RPMI7951 (cell line): Measurements from ENCODE around the gene CCDC127. TPM values are rescaled to one million over a fixed set of nuclear protein-coding genes. Genes with fewer than 3 reads are reported as not detected.
"Not testable (repeated sequence)": the region's sequence is repeated elsewhere in the genome, so short reads cannot be mapped to it uniquely, and the experiment has no call there.

Experiments
- DNase-seq: peaks from one replicate; pipeline ENCODE4 v3.0.0-alpha.2; 2012; ENCODE audit warnings: low read depth
- total RNA-seq: library from RNA; depleted of rRNA; stranded (reverse); fragments of >200 nt; shearing (Covaris generic); gene quantifications from 2 replicates; pipeline ENCODE4 v1.2.3, GENCODE V29; 2014

Gene CCDC127
- total RNA-seq, 1 experiment from 2014 or later = 3.8 TPM

DNA sequence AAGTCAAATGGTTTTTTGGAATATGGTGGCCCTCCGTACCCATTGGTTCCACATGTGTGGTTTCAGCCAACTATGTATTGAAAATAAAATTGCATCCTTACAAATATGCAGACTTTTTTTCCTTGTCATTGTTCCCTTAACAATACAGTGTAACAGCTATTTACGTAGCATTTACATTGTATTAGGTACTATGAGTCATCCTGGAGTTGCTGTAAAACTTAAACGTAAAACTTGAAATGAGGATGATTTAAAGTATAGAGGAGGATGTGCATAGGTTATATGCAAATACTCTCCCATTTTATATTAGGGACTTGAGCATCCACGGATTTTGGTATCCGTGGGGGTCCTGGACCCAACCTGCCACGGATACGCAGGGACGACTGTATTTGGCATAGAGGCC lies 16.5 kb upstream of the CCDC127 start:
- no peak for DNase-seq

DNA sequence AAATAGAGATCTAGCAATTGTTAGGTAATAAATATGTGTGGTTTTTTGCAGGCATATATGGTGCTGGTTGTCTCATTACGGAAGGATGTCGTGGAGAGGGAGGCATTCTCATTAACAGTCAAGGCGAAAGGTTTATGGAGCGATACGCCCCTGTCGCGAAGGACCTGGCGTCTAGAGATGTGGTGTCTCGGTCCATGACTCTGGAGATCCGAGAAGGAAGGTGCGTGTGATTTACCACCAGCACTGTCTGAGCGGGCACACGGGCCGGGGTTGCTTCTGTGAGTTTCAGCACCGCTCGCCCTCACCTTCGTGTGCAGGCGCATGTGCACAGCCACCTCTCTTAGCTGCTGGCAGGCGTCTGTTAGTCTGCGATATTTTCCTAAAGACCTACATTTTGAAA lies 15.5 kb upstream of the CCDC127 start:
- not testable (repeated sequence) for DNase-seq

DNA sequence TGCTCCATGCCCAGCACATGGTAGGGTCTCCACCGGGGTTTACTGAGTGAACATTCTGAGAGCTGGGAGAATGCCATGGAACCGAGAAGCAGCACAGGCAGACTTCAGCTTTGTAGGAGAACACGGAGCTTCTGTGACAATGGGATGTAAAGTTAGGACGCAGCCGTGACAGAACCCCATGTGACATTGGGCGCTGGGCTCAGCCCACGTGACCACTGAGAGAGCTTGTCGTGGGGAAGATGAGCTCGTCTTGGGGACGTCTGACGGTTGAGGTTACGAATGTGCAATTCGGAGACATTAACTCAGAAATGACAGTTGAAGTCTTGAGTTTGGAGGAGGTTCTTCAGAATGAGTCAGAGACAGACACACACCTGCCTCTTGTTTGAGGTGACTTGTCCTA lies 13.7 kb upstream of the CCDC127 start:
- DNase-seq = no peak

DNA sequence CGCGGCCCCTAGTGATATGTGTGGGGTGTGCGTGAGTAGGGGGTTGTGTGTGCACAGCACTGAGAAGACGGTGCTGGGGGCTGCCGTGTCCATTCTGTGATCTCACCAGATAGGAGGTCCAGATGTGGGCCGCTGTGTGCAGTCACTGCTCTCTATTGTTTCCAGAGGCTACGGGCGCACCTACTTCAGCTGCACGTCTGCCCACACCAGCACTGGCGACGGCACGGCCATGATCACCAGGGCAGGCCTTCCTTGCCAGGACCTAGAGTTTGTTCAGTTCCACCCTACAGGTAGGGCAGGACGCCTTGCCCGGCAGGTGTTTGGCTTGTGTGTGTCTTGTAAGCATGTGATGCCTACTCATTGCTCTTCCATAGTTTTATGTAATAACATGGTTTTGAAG lies 12.8 kb upstream of the CCDC127 start:
- DNase-seq = no peak

DNA sequence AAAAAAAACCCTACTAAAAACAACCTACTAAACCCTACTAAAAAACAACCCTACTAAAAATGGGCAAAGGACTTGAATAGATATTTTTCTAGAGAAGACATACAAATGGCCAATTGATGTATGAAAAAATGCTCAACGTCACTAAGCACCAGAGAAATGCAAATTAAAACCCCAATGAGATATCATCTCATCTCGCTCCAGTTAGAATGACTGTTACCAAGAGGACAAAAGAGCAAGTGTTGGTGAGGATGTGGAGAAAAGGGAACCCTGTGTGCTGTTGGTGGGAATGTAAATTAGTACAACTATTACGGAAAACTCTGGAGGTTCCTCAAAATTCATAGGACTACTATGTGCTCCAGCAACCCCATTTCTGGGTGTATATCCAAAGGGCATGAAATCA lies 10.9 kb upstream of the CCDC127 start:
- no peak for DNase-seq

DNA sequence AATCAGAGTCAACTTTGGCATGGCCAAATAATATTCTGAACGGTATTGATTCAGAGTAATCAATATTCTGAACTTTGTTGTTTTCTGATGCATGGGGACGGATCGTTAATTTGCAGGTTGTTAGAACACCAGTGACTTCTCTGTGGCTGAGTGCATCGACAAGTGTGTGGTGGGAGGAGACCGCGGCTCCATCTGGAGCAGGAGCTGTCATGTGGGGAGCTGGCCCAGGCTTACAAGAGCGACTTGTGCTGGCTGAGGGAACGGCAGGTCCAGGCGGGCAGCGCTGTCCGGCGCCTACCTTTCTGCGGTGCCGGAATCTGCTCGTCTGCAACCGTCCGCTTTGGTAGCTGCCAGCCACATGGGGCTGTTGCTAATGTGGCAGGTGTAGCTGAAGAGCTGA lies 9.4 kb upstream of the CCDC127 start:
- not testable (repeated sequence) for DNase-seq

DNA sequence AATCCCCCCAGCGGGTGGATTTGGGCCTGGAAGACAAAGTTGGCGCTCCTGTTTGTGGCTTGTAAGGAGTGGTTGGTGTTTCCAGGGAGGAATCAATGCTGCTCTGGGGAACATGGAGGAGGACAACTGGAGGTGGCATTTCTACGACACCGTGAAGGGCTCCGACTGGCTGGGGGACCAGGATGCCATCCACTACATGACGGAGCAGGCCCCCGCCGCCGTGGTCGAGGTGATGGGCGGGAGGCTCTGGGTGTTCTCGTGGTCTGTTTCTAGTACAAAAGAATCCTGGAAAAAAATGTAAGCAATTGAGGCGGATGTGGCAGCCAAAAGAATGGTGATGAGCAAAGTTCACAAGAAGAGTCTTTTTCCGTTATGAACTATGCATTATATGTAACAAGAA lies 7.4 kb upstream of the CCDC127 start:
- DNase-seq = no peak

DNA sequence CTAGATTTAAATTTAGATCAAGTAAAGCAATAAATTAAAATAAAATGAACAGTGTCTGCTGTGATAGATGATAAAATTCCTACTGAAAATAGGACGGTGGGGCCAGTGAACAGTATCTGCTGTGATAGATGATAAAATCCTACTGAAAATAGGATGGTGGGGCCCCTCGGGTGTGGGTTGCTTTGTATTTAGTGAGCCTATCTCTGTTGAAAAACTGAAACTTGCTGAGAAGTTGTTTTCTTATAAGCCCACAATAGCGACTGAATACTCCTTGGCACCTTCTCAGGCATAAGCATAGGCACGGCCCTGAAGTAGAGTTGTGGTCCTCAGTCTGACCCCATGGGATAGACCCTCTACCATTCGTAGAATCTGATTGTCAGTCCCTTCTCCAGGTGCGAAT lies 5.8 kb upstream of the CCDC127 start:
- no peak for DNase-seq

DNA sequence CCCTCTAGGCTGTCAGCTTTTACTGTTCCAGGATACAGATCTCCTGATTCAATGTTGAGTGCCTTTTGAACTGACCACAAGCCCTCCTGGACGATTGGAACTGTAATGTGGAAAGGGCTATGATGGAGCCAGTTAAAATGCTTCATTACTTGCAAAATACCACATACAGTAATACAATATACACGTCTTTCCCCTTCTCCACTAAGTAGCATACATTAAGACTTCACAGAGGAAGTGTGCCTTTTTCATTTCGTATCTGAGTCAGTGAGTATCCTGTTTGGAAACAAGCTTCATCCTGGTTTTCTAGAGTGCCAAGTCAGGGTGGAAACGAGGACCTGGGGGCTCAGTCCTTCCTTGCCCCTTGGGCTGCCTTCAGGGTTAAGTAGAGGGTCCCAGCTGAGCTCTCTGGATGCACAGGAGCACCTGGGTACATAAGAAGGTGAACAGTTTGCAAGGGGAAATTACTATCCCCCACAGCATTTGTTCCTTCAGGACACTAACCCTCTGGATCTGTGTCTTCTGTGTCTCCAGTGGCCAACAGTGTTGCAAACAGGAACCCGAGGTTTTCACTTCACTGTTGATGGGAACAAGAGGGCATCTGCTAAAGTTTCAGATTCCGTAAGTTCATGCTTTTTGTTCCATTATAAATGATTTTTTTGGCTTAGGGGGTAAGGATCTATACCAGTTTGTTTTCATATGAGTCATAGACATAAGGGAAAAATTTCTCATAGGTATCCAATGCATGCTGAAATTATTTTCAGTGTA lies 5.2 kb upstream of the CCDC127 start:
- not testable (repeated sequence) for DNase-seq

DNA sequence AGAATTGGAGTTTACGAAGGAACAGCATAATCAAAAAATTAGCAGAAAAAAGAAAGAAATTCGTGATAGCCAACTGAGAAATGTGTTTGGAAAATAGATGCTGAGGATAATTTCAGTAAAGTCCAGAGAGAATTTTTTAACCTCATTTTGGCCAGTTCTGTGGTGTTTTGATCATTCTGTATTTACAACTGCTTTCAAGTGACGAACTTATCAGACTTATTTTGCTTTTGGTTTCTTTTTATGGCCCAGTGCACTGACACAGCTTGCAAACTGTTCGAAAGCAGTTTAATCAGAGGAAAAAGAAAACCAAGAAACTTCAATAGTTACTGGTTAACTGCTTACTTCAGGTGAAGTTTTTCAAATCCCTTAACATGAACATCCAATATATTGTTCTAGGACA lies 2.0 kb upstream of the CCDC127 start:
- peak; percentile 24 for DNase-seq

DNA sequence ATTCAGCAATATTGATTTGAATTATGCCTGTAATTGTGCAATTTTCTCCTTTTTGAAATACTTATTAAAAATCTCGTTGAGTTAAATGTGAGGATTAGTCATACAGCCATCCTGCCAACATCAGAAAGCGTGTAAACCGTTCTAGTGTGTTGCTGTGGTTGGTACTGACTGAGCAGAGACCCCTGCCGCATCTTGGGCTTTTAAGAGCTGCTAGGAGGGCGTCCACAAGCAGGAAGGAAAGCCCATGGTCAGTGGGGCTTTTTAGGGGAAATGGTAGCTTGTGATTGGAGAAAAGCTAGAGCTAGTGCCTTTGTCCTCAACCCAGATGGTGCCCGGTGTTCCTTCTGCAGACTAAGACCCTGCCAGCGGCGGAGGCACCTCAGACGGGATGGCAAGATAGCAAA lies 1.5 kb upstream of the CCDC127 start:
- peak; percentile 50 for DNase-seq

DNA sequence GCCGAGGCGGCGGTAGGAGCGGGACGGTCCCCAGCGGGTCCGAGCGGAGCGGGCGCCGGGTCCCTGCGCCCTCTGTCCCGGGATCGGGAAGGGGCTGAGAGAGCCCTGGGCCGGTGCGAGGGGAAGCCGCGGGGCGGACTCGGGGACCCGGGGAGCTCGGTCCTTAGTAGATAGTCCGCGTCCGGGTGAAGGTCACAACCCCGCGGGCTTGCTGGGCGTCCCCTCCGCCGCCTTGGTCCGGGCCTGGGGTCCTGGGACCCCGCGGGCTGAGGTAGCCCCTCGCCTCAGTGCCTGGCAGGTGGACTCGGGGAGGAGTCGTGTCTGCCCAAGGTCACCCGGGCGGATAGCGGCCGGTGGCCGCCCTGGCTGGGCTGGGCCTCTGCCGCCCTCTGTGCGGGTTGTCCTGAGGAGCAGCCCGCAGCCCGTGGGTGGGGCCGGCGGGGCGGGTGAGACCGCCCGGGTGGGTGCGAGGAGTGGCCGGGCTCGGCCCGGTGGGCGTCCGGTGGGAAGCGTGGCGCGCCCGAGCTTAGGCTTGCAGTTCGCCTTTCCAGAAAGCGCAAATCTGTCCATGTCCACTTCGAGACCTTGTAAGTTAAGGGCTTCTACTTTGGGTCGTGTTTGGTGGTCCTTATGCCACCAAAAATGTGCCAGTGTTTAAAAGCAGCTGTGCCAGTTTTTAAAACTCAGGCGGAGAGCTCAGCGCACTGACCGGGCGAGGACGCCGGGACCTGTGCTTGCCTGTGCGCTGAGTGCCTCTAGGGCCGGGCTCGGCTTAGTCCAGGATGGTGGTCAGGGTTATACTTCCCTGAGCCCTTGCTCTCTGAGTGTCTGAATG lies 721 bp upstream of the CCDC127 start:
- DNase-seq = peak; percentile 38

DNA sequence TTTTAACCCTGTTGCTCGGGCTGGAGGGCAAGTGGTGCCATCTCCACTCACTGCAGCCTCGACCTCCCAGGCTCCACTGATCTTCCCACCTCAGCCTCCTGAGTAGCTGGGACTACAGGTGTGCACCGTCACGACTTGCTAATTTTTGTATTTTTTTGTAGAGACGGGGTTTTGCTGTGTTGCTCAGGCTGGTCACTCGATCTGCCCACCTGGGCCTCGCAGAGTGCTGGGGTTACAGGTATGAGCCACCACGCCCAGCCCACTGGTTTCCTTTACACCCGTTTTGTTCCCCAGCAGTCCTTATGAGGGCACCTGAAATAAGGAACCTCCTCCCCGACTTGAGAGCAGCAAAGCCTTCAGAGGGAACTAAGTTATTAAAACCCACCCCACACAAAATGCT lies 1.9 kb downstream of the CCDC127 start:
- DNase-seq = not testable (repeated sequence)

DNA sequence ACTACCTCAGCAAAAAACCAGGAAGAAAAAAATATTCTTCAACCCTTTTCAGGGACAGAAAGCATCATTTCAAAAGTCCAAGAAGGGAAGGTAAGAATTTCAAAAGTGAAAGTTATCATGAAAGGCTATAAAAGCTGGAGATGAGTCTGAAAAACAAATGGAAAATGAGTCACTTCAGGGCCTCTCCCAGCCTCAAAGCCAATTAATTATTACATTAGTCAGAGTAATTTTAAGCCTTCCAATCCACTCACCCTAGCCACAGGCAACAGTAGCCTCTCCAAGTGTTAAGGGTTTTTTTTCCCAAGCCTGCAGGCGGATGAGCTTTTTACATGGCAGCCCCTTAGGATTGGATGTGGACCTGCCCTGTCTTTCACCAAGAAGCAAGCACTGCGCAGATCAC lies 2.7 kb downstream of the CCDC127 start:
- peak; percentile 63 for DNase-seq

DNA sequence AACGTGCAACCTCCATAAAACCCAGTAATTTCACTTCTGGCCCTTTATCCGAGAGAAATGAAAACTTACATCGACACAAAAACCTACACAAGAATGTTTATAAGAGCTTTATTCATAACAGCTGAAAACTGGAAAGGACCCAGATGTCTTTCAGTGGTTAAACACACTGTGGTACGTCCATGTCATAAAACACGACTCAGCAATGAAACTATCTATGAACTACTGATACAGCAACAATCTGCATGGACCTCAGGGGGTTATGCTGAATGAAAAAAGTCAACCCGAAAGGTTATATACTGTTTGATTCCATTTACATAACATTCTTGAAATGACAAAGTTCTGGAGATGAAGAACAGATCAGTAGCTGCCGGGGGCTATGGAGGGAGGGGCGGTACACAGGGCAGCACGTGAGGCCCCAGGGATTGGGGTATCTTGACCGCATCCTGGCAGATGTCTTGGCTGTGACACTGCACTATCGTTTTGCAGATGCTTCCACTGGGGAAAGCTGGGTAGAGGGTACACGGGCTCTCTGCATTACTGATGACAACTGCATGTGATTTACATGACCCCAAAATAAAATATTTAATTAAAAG lies 4.1 kb downstream of the CCDC127 start:
- no peak for DNase-seq

DNA sequence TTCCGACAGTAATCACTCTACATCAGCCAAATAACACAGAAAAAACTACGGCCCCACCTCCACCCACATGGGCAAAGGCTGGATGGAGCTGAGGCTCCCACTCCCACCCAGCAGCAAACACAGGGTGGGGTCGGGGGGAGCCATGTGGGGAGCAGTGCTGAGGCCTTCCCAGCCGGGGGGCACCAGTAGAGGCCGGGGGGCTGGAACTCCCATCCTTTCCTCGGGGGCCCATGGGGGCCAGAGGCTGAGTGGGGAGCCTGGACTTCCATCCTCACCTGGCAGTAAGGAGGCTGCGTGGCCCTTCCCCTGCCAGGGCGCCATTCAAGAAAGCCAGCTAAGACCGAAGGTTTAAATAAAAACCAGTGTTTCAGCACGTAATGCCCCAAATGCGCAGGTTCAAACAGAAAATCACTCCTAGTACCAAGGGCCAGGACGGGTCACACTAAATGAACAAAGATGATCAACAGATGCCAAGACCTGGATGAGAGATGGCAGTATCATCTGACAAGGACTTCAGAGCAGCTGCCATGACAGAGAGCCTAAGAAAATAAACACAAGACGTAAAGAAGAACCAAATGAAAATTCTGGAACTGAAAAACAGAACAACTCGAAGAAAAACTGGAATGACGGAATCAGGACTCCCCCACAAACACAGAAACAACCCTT lies 9.4 kb downstream of the CCDC127 start:
- DNase-seq = no peak

DNA sequence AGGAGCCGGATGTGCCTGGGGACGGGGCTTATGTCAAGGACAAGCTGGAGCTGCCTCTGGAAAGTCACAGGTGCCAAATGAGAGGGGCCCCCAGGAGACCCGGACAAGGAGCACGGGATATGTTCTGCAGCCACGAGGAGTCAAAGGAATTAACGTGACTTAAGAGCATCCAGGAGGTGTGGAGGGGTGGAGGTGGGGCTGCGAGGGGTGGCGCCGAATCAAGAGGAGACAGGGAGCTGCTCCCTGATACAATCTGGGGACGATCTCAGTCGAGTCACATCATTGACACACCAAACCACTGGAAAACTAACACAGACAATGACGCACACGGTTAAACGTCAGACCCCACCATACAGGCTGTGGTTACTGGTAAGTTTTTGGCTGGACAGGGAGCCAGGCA lies 10.4 kb downstream of the CCDC127 start:
- DNase-seq = no peak

DNA sequence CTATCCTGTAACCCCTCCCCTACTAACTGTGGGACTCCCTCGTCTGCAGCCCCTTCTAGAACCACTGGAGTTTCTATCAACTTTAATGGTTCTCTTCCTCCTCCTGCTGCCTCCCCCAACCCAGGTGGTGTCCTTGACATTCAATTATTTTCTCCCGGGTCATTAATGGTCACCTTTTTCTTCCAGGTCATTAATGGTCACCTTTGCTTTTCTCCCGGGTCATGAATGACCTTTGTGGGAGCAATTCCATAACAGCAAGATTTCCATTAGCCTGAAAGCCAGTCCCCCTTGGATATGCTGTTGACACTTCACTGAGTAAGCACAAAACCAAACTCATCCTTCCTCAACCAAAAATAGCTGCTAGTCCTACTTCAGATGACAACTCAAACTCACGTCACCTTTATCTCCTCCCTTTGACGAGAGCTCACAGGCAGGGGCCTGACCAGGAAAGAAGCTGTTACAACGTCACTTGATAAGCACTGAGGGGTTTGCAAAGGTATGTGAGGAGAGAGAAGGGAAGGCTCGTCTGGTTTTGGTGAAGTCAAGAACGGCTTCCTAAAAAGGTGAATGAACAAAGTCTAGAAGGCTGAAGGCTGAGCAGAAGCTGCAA lies 10.9 kb downstream of the CCDC127 start:
- no peak for DNase-seq

DNA sequence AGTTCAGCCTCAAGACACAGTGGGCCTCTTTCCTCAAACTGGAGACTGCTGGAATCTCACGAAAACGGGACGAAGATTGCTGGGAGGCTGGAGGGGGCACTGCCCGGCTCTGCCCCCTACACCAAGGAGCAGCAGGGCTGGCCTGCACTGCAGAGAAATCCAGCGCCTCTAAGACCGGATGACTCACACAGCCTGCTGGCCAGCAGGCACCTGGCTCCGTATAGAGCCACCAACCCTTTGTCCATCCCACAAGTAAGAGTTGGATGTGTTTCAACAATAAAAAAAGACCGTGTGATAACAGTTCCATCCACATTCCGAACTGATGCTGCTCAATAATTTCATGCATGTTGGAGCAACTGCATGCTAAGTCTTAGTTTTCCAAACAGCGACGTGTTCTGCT lies 11.5 kb downstream of the CCDC127 start:
- peak; percentile 31 for DNase-seq

DNA sequence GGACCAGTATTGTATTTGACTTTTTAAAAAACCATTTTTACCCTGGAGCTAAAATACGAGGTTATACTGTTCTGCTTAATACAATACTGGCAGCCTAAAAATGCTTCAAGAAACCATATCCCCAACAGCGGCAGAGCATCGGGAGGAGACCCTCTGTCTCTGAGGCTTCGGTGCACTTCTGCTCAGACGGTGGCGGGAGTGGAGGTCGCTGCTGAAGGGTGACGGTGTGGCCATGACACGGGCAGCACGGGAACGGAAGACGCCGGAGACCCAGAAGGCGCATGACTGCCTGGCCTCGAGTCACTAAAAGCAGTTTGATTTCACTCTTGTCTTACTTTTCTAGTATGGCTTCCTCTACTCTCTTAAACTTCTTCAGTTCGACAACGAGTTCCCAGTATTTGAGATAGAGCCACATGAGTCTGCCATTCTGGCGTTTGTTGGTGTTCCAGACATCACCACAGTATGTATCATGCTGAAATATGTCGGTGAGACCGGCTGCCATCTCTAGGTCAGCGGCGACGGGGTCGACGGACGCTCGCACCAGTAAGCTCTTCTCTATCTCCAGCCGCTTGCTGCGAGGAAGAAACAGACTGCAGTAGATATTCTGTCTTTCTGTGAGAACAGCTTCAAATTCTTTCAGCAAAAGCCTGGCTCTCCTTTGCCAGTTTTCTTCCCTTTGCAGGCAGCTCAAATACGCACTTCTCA lies 12.8 kb downstream of the CCDC127 start:
- no peak for DNase-seq

DNA sequence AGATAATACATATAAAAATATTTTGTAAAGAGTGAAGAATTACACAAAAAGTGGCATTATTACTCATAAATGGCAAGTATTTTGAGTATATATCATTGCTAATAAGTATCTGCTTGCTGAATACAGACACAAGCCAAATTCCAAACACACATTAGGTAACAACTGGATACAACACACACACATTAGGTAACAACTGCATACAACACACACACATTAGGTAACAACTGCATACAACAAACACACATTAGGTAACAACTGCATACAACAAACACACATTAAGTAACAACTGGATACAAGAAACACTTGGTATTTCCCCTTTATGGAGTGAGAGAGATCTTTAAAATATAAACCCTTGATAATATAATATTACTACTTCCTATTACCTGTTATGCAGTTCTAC lies 13.5 kb downstream of the CCDC127 start:
- DNase-seq = no peak
